GM18505 (cell line): Measurements from ENCODE around the gene TXNL4A.
A peak's percentile ranks its signal among the peaks of the same experiment; 100 is the strongest.
"Not testable (repeated sequence)": the region's sequence is repeated elsewhere in the genome, so short reads cannot be mapped to it uniquely, and the experiment has no call there.

Experiments used
- ATAC-seq: cut with Tn5 transposase; IDR thresholded peaks from one replicate; pipeline ENCODE4 v1.9.1; 2021; ENCODE audit not compliant: unreplicated experiment
- POLR2A ChIP-seq: IDR thresholded peaks from 4 replicates; pipeline ENCODE4 v1.6.1; 2011; ENCODE audit warnings: borderline replicate concordance; ENCODE audit not compliant: insufficient read depth, insufficient read length; ENCODE audit errors: extremely low read depth

The TXNL4A gene

GRCh38 chr18:80009661-80010550, 21.5 kb upstream of the TXNL4A start:
- no peak for TF ChIP-seq POLR2A
- ATAC-seq, result no peak

GRCh38 chr18:80006724-80007123, 18.4 kb upstream of the TXNL4A start:
- ATAC-seq, result no peak
- no peak for TF ChIP-seq POLR2A

- ATAC-seq, result no peak
- TF ChIP-seq POLR2A, result no peak
These were observed 16.4 kb upstream of the TXNL4A start for GRCh38 chr18:80004600-80005342.

- ATAC-seq, result no peak
- TF ChIP-seq POLR2A, result no peak
These were observed 14.1 kb upstream of the TXNL4A start for GRCh38 chr18:80002468-80002867.

- no peak for ATAC-seq
- no peak for TF ChIP-seq POLR2A
These were observed 12.5 kb upstream of the TXNL4A start for GRCh38 chr18:80000877-80001276.

DNA sequence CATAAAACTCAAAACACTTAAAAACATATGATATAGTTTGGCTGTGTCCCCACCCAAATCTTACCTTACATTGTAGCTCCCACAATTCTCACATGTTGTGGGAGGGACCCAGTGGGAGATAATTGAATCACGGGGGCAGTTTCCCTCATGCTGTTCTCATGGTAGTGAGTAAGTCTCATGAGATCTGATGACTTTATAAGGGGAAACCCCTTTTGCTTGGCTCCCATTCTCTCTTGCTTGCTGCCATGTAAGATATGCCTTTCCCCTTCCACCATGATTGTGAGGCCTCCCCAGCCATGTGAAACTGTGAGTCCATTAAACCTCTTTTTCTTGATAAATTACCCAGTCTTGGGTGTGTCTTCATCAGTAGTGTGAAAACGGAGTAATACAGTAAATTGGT, 11.3 kb upstream of the TXNL4A start:
- not testable (repeated sequence) for ATAC-seq

- ATAC-seq, result no peak
- TF ChIP-seq POLR2A, result no peak
These were observed 3.1 kb upstream of the TXNL4A start for GRCh38 chr18:79991494-79991893.

- TF ChIP-seq POLR2A, result no peak
- ATAC-seq, result no peak
These were observed 783 bp upstream of the TXNL4A start for GRCh38 chr18:79989195-79989497.

GRCh38 chr18:79988071-79988450, 302 bp downstream of the TXNL4A start:
- no peak for TF ChIP-seq POLR2A
- peak; percentile 69 for ATAC-seq

- ATAC-seq, result no peak
- TF ChIP-seq POLR2A, result no peak
These were observed 797 bp downstream of the TXNL4A start for GRCh38 chr18:79987566-79987965.

GRCh38 chr18:79986726-79987125, 1.6 kb downstream of the TXNL4A start:
- no peak for TF ChIP-seq POLR2A
- ATAC-seq, result no peak

DNA sequence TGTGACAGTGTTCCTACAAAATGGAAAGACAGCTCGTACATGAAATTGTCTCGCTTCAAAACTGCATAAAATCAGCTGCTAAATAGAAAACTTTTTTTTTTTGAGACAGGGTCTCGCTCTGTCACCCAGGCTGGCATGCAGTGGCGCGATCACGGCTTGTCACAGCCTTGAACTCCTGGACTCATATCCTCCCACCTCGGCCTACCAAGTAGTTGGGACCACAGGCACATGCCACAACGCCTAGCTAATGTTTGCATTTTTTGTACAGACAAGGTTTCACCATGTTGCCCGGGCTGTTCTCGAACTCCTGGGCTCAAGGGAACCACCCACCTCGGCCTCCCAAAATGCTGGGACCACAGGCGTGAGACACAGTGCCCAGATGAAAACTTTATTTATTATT, 3.2 kb downstream of the TXNL4A start:
- TF ChIP-seq POLR2A, result no peak
- ATAC-seq, result no peak

DNA sequence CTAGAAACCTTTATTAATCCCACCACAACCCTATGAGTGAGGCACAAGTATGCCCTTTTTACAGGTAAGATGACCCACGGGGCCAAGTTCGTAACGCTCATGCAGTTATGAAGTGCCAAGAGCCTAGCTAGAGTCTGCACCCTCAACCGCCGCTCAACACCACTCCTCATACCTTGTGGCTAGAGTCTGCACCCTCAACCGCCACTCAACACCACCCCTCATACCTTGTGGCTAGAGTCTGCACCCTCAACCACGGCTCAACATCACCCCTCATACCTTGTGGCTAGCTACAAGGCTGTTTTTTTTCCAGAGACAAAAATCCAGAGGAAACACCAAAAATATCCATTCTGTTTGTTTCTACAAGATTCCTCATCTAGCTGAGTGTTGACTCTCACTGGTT, 4.6 kb downstream of the TXNL4A start:
- ATAC-seq, result no peak
- no peak for TF ChIP-seq POLR2A

DNA sequence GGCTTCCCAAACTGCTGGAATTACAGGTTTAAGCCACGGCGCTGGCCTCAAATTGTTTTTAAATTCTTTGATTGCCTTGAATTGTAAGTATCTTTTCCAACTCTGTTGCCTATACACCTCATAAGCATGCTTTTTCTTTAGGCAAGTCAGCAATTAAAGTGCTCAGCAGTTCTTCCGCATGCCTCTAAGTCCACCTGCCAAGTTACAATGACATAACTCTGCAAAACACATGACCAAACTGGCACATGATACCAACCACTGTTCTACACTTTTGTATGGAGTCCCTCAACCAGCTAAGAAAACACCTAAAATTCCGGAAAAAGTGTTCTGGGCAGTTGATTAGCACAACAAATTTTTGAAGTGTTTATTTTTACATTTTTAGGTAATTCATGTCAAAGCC, 5.1 kb downstream of the TXNL4A start:
- ATAC-seq, result no peak
- TF ChIP-seq POLR2A, result no peak
